ENCODE data around the gene SOWAHB.

SOWAHB gene, protein sequence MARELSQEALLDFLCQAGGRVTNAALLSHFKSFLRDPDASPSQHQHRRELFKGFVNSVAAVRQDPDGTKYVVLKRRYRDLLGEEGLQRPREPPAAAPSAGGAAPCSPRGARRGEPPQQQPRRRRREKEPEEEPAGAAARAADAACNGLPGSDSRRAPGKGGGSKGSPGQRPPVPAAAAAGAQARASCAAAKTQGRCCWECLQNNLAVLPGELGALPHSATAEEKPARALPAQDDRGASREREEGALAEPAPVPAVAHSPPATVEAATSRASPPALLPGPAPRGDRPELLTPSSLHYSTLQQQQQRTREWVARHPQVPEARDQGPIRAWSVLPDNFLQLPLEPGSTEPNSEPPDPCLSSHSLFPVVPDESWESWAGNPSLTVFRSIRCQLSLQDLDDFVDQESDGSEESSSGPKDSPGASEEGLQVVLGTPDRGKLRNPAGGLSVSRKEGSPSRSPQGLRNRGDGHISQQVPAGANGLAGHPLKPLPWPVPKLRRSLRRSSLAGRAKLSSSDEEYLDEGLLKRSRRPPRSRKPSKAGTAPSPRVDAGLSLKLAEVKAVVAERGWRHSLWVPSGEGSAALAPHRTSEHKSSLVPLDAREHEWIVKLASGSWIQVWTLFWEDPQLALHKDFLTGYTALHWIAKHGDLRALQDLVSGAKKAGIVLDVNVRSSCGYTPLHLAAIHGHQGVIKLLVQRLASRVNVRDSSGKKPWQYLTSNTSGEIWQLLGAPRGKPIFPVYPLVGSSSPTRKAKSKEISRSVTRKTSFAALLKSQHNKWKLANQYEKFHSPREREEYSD

DNA sequence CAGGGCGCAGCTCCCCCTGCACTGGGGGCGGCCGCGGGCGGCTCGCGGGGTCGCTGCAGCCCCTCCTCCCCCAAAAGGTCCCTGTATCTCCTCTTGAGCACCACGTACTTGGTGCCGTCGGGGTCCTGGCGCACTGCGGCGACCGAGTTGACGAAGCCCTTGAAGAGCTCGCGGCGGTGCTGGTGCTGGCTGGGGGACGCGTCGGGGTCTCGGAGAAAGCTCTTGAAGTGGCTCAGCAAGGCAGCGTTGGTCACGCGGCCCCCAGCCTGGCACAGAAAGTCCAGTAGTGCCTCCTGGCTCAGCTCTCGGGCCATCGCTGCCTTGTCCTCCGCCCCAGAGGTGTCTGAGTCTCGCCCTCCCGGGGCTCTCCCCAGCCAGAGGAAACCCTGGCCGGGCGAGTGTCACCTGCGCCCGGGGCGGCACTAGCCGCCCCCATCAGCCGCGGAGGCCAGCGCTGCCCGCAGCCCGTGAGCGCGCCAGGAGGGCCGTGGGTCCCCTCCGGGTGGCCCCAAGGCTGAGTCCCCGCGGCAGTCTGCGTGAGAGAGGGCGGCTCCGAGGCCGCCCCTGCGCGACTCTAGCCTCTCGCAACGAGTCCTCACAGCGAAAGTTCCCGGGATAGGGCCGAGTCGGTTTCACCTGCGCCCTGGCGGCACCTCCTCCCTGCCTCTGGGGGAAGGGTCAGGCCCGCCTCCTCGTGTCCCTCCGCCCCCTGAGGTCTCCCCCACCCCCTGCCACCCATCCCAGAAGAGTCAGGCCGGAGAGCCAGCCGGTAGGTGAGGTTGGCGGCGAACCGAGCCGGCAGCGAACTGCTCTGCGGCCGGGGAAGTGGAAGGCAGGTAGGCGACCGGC lies at the start of gene SOWAHB:
Gene SOWAHB, minus strand, starts transcription at position 609 of the 849 bp plus-strand sequence. Its CDS starts 295 bp downstream, at position 314.
- no peak for DNase-seq (ENCODE audit: low read depth in 2 of 2)

DNA sequence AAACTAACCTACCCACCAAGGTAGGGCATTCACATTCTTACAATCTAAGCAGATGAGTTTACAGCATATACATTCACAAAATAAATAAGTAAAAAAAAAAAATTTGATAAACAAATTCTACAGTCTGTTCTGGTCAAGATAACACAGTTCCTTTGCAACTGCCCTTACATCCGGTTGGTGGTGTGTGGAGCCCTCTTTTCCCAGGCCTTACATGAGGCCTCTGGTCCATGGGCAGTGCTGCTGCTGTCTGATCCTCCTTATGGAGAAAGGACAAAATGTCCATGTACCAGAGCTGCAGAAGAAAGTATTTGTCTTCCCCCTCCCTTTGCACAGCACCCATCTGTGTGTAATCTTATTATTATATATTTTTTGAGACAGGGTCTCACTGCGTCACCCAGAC lies 49.4 kb upstream of the SOWAHB start:
- DNase-seq (ENCODE audit: low read depth in 2 of 2), result no peak

DNA sequence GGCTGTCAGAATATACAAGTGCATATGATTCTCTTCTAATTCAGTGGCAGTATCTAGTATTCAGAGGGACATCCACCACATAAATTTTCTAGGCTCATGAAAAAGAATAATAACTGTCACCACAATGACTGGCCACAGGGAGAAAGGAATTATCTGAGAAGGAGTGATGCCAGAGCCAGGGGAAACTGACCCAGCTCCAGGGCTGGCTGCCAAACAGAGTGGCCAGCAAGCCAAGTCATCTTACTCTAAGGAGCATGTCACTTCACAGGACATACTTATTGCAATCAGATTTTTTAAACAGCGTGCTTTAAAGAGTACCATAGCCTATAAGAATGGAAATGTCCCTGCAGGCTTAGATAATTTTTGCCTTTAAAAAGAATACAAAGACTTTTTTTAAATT lies 45.8 kb upstream of the SOWAHB start:
- no peak for DNase-seq (ENCODE audit: low read depth in 2 of 2)

DNA sequence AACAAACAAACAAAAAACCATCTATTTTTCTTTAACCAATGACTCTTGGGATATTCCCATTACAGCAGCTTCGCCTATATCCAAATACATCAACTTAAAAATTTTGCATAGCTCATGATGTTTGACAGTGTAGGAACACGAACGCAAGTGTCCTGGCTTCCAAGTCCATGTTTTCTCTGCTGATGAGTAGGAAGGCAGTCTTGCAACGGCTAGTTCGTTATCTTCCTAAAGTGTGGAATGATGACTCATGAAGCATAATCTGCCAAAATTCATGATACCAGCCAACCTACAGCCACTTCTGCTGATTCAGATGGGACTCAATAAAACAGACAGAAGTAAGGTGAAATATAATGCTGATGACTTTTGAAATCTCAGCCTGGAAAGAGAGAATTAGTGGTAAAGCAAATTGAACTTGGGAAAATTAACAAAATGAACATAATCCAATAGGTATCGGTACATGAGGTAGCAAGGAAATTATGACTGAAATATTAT lies 45.2 kb upstream of the SOWAHB start:
- no peak for DNase-seq (ENCODE audit: low read depth in 2 of 2)

DNA sequence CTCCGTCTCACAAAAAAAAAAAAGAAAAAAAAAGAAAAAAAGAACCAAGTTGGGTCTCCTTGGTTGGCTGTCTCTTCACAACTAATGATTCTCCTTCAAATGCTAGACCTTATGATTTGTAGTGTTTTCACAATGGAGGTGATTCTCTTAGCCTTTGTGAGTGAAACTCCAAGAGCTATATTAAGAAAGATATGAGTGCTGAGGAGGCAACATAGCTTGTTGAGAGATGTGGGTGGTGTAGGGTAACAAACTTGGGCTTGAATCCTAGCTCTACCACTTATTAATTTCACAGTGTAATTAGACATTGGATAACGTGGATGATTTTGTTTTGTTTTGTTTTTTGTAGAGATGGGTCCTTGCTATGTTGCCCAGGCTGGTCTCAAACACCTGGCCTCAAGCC lies 41.2 kb upstream of the SOWAHB start:
- no peak for DNase-seq (ENCODE audit: low read depth in 2 of 2)

DNA sequence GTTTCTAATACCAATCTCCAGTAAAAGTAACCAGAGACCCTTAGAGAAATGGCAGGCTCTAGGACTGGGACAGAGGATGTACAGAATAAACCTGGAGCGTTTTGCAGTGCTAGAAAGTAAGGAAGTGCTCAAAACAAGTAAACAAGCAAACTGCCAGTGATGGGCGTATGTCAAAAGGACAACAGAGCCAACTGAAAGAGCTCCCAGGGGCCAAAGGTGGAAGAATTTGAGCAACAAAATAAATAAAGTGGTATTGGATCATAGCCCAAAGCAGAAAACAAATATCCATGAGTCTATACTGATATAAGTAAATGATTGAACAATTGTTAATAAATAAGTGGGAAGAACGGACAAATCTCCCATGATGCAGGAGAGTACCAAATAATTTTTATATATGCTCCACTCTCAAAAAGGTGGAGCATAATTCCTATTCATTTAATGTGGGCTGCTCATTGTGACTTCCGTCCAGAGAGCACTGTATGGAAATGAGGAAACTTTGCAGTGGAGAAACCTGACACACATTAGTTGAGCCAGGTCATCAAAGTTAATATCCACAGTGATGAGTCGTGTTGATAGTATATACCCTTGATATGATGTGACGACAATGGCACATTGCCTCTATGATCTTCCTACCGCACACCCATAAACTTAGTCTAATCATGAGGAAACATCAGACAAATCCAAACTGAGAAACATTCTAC lies 33.8 kb upstream of the SOWAHB start:
- no peak for DNase-seq (ENCODE audit: low read depth in 2 of 2)

DNA sequence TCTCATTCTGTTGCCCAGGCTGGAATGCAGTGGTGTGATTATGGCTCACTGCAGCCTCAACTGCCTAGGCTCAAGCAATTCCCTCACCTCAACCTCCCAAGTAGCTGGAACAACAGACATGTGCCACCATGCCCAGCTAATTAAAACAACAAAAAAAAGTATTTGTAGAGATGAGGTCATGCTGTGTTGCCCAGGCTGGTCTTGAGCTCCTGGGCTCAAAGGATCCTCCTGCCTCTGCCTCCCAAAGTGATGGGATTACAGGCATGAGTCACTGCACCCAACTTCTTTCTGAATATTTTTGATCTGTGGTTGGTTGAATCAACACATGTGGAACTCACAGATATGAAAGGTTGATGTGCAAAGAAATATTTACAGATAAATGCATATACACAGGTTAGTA lies 33.1 kb upstream of the SOWAHB start:
- DNase-seq (ENCODE audit: low read depth in 2 of 2), result no peak

DNA sequence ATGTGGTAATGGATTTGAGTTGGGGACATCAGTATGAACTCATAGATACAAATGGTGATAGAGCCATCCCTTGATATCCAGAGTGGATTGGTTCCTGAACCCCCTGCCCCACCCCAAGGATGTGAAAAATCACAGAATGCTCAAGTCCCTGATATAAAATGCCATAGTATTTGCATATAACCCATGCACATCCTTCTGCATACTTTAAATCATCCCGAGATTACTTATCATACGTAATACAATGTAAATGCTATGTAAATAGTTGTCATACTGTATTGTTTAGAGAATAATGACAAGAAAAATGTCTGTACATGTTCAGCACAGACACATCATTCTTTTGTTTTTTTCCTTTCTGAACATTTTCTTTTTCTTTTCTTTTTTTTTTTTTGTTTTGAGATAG lies 32.7 kb upstream of the SOWAHB start:
- DNase-seq (ENCODE audit: low read depth in 2 of 2), result no peak

DNA sequence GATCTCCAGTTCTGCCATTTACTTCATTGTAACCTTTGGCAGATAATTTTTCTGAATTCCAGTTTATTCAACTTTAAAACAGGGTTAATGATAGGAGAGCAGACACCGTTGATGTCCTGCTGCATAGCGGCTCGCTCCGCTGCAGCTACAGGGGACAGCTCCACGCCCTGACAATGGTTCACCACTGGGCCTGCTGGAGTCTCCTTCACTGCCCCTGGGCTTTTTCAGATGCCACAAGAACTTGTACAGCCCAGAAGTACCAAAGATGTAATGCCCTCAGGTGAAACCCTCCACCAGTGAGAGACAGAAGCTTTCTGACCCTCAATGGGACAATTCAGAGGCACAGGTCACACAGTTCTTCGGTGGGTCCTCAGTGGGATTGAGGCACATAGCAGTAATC lies 28.9 kb upstream of the SOWAHB start:
- no peak for DNase-seq (ENCODE audit: low read depth in 2 of 2)

DNA sequence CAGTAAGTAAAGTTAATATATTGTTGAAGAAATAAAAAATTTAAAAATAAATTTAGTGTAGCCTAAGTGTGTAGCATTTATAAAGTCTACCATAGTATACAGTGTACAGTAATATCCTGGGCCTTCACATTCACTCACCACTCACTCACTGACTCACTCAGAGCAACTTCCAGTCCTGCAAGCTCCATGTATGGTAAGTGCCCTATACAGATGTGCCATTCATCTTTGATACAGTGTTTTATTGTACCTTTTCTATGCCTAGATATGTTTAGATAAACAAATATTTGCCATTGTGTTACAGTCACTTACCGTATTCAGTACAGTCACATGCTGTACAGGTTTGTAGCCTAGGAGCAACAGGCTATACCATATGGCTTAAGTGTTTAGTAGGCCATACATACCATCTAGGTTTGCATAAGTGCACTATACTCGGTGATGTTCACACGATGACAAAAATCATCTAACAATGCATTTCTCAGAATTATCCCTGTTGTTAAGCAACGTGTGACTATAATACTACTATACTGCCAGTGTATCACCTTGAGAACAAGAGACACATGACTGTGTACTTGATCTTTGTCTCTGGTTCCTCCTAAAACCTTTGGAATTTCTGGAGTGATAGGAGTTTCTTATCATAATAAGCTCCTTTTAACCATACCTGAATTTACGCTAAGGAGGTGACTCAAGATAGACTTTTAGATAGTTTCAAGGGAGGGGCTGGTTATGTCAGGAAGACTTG lies 25.8 kb upstream of the SOWAHB start:
- DNase-seq (ENCODE audit: low read depth in 2 of 2), result no peak

DNA sequence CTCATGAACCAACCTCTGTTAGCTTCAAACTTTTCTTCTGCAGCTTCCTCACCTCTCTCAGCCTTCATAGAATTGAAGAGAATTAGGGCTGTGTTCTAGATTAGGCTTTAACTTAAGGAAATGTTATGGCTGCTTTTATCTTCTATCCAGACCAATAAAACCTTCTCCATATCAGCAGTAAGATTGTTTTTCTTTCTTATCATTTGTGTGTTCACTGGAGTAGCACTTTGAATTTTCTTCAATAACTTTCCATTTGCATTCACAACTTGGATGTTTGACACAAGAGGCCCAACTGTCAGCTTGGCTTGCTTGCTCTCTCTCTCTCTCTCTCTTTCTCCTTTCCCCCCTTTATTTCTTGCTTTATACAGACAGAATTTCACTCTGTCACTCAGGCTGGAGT lies 22.8 kb upstream of the SOWAHB start:
- no peak for DNase-seq (ENCODE audit: low read depth in 2 of 2)

DNA sequence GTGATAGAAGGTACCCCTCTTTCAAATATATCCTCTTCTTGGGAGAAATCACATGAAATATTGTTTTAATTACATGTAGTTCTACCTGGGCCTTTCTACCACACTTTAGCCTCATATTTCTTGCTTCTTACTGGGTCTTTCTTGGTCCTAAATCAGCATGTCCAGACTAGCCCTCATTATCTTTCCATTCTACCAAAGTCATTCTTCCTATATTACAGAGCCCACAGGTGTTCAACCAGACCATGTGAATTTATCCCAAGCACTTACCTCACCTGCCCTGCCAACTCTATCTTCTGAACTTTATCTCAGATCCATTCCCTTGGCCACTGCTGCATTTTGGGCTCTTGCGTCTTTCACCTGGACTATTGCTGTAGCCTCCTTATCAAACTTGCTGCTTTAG lies 11.8 kb upstream of the SOWAHB start:
- DNase-seq (ENCODE audit: low read depth in 2 of 2), result no peak

DNA sequence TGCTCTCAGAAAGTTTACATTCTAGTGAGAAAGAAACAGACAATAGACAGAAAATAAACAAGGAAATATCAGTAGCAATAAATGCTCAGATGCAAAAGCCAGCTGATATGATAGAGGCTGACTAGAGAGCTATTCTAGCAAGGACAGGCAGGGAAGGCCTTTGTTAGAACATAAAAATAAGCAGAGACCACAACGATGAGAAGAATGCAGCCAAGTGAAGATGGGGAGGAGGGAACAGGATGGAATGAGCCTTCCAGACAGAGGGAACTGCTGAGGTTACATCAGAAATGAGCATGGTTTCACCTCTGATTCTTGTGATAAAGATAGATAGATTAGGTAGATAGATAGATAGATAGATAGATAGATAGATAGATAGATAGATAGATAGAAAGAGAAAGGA lies 7.6 kb upstream of the SOWAHB start:
- DNase-seq (ENCODE audit: low read depth in 2 of 2), result peak; percentile 79 to 81

DNA sequence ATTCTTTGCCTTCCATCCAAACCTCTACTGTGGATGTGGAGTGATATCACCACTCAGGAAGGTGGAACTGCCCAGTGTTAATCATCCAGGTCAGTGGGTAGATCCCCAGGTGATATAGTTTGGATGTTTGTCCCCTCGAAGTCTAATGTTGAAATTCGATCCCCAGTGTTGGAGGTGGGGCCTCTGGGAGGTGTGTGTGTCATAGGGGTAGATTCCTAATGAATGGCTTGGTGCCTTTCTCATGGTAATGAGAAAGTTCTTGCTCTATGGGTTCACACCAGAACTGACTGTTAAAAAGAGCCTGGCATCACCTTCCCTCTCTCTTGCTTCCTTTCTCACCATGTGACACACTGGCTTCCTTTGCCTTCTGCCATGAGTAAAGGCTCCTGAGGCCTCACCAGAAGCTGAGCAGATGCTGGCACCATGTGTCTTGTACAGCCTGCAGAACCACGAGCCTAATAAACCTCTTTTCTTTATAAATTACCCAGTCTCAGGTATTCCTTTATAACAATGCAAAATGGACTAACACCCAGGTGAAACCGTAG lies 6.8 kb upstream of the SOWAHB start:
- no peak for DNase-seq (ENCODE audit: low read depth in 2 of 2)

DNA sequence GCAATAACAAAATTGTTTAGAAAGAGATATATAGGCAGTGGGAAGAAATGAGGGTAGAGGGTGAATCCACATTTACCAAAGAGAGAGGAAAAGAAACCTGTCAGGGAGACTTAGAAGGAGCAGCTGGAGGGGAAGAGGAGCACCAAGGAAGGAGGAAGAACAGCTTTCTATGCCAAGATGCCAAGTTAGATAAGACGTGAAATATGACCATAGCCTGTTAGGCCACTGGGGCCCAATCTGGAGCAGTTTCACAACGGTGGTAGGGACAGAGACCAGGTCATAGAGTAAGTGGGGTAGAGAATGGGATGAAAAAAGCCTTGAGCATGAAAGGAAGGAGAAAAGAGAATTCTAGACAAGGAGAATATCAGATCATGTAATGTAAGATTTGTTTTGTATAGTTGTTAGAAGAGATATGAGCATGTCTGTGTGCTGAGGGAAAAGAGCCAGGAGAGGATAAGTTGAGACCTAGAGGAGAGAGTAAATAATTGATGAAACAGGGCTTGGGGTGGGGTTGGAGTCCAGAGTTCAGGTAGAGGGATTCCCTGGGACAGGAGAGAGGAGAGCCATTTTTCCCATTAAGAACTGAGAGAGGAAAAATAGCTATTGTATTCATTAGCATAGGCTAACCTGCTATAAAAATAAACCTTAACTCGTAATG lies 4.4 kb upstream of the SOWAHB start:
- no peak for DNase-seq (ENCODE audit: low read depth in 2 of 2)

DNA sequence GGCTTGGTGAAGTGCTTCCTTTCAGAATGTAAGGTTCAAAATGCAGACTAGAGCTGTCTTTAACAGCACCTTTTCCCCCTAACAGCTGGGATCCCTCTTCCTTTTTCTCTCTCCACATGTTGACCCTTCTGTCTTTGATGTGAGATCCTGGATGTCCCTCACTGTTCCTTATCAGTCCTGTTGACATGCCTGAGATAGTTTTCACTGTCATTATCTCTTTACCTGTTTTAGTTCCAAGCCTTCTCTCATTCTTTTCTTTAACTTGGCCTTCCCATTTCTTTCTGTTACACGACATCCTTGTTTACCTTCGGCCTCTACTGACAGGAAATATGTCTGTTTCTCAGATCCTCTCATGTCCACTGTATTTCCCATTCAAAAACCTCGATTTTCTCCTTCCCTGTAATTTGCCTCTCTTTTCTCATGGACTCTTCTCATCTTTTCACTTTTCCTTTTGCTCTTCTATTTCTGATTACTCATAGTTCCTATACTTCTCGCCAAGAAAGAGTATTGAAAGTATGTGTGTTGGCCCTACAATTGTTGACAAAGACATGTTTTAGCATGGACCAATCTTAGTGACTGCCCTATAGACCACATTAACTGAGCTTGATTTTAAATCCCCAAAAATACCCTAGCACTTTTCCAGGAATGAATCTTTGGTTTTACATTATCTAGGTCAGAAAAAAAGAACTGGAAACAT lies 1.2 kb upstream of the SOWAHB start:
- DNase-seq (ENCODE audit: low read depth in 2 of 2), result no peak

DNA sequence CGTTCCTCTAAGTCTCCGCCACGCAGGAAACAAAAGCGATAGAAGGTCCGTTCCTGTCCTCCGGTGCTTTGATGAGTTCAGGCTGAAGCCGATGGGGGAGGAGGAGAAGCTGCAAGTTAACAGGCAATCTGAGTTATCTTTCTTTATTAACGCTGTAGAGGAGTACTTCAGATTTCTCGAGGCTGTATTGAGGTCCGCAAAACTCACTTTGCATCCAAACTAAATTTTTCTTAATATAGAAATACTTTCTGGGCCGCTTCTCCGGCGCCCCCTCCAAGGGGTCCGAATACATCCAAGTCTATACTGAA lies 395 bp upstream of the SOWAHB start:
- DNase-seq (ENCODE audit: low read depth in 2 of 2), result no peak

DNA sequence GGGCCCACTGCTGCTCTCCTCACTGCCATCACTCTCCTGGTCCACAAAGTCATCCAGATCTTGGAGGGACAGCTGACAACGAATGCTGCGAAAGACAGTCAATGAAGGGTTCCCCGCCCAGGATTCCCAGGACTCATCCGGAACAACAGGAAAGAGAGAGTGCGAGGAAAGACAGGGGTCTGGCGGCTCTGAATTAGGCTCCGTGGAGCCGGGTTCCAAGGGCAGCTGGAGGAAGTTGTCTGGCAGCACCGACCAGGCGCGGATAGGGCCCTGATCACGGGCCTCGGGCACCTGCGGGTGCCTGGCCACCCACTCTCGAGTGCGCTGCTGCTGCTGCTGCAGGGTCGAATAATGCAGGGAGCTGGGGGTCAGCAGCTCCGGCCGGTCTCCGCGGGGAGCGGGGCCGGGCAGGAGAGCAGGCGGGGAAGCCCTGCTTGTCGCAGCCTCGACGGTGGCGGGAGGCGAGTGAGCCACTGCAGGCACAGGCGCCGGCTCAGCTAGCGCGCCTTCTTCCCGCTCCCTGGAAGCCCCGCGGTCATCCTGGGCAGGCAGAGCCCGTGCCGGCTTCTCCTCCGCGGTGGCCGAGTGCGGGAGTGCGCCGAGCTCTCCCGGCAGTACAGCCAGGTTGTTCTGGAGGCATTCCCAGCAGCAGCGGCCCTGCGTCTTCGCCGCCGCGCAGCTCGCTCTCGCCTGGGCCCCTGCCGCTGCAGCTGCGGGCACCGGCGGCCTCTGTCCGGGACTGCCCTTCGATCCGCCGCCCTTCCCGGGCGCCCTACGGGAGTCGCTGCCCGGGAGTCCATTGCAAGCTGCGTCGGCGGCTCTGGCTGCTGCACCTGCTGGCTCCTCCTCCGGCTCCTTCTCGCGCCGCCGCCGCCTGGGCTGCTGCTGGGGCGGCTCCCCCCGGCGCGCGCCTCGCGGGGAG lies 1.1 kb downstream of the SOWAHB start:
- no peak for DNase-seq (ENCODE audit: low read depth in 2 of 2)

Data from fibroblast of skin of left biceps (primary cell).